H9 (cell line): ENCODE results near the gene DGLUCY. TPM values are rescaled to one million over a fixed set of nuclear protein-coding genes. Genes with fewer than 3 reads are reported as not detected.

ENCODE experiments used
- DNase-seq: peaks from one replicate; pipeline ENCODE4 v3.0.0-alpha.2; 2017
- H2AFZ ChIP-seq: one replicate; pipeline ENCODE4 v1.6.1; 2013; ENCODE audit warnings: mild to moderate bottlenecking, low read length, control low read depth, moderate library complexity
- H2AK5ac ChIP-seq: 2 replicates; pipeline ENCODE4 v1.6.1; 2013; ENCODE audit warnings: low read length, control low read depth, mixed read lengths; ENCODE audit not compliant: insufficient read length
- H2BK120ac ChIP-seq: one replicate; pipeline ENCODE4 v1.6.1; 2013; ENCODE audit warnings: low read depth, mild to moderate bottlenecking, low read length, control low read depth, inconsistent platforms; ENCODE audit not compliant: poor library complexity, severe bottlenecking
- H2BK12ac ChIP-seq: 2 replicates; pipeline ENCODE4 v1.6.1; 2013; ENCODE audit warnings: low read length, control low read depth, mixed read lengths, low read depth; ENCODE audit not compliant: insufficient read length
- H2BK15ac ChIP-seq: 2 replicates; pipeline ENCODE4 v1.6.1; 2013; ENCODE audit warnings: low read depth, low read length, control low read depth
- H2BK20ac ChIP-seq: one replicate; pipeline ENCODE4 v1.6.1; 2013; ENCODE audit warnings: low read depth, mild to moderate bottlenecking, low read length, control low read depth, inconsistent platforms; ENCODE audit not compliant: poor library complexity, severe bottlenecking
- H2BK5ac ChIP-seq: 2 replicates; pipeline ENCODE4 v1.6.1; 2013; ENCODE audit warnings: low read length, control low read depth, mixed read lengths; ENCODE audit not compliant: insufficient read length
- H3K14ac ChIP-seq: 2 replicates; pipeline ENCODE4 v1.6.1; 2013; ENCODE audit warnings: low read length, control low read depth; ENCODE audit not compliant: insufficient read depth
- H3K18ac ChIP-seq: 2 replicates; pipeline ENCODE4 v1.6.1; 2013; ENCODE audit warnings: low read depth, mild to moderate bottlenecking, mixed read lengths, low read length, control low read depth; ENCODE audit not compliant: insufficient read length
- H3K23ac ChIP-seq: 2 replicates; pipeline ENCODE4 v1.6.1; 2013; ENCODE audit warnings: low read length, control low read depth, mixed read lengths, low read depth; ENCODE audit not compliant: insufficient read length
- H3K23me2 ChIP-seq: 2 replicates; pipeline ENCODE4 v1.6.1; 2013; ENCODE audit warnings: low read depth, mild to moderate bottlenecking, mixed read lengths, low read length, control low read depth; ENCODE audit not compliant: insufficient read length, poor library complexity, severe bottlenecking
- H3K27ac ChIP-seq: 2 replicates; pipeline ENCODE4 v1.5.1; 2013; ENCODE audit warnings: low read length, control low read depth, mixed read lengths, low read depth; ENCODE audit not compliant: insufficient read length
- H3K27me3 ChIP-seq: 2 replicates; pipeline ENCODE4 v1.6.1; 2013; ENCODE audit warnings: low read length, control low read depth, inconsistent platforms; ENCODE audit not compliant: insufficient read depth
- H3K4ac ChIP-seq: 2 replicates; pipeline ENCODE4 v1.6.1; 2013; ENCODE audit warnings: low read depth, mild to moderate bottlenecking, control low read depth, inconsistent platforms, low read length, moderate library complexity
- H3K4me1 ChIP-seq: 2 replicates; pipeline ENCODE4 v1.6.1; 2013; ENCODE audit warnings: low read length, control low read depth, inconsistent platforms; ENCODE audit not compliant: insufficient read depth
- H3K4me2 ChIP-seq: 2 replicates; pipeline ENCODE4 v1.6.1; 2013; ENCODE audit warnings: low read length, control low read depth, mixed read lengths; ENCODE audit not compliant: insufficient read length, insufficient read depth
- H3K56ac ChIP-seq: 2 replicates; pipeline ENCODE4 v1.6.1; 2013; ENCODE audit warnings: low read depth, mild to moderate bottlenecking, mixed read lengths, low read length, control low read depth; ENCODE audit not compliant: insufficient read length
- H3K79me1 ChIP-seq: 2 replicates; pipeline ENCODE4 v1.6.1; 2013; ENCODE audit warnings: low read depth, mild to moderate bottlenecking, moderate library complexity, low read length, control low read depth, inconsistent platforms; ENCODE audit not compliant: insufficient read depth, poor library complexity, severe bottlenecking
- H3K79me2 ChIP-seq: 2 replicates; pipeline ENCODE4 v1.6.1; 2013; ENCODE audit warnings: low read length, control low read depth, inconsistent platforms; ENCODE audit not compliant: insufficient read depth
- H3K9ac ChIP-seq: 2 replicates; pipeline ENCODE4 v1.6.1; 2013; ENCODE audit warnings: low read length, control low read depth, mixed read lengths; ENCODE audit not compliant: insufficient read length; ENCODE audit errors: extremely low read depth
- H3K9me3 ChIP-seq: one replicate; pipeline ENCODE4 v1.6.1; 2013; ENCODE audit warnings: low read depth, low read length, inconsistent platforms; ENCODE audit not compliant: control insufficient read depth
- H3T11ph ChIP-seq: one replicate; pipeline ENCODE4 v1.6.1; 2013; ENCODE audit warnings: mild to moderate bottlenecking, low read length, control low read depth, inconsistent platforms
- H4K20me1 ChIP-seq: one replicate; pipeline ENCODE4 v1.6.1; 2013; ENCODE audit not compliant: control insufficient read depth, insufficient read length, insufficient read depth
- H4K5ac ChIP-seq: 2 replicates; pipeline ENCODE4 v1.6.1; 2013; ENCODE audit warnings: low read depth, mild to moderate bottlenecking, mixed read lengths, low read length, control low read depth; ENCODE audit not compliant: insufficient read length
- H4K8ac ChIP-seq: replicated peaks from 2 replicates; pipeline ENCODE4 v1.6.1; 2013; ENCODE audit warnings: low read length, control low read depth, mixed read lengths, low read depth; ENCODE audit not compliant: insufficient read length
- H4K91ac ChIP-seq: 2 replicates; pipeline ENCODE4 v1.6.1; 2013; ENCODE audit warnings: low read depth, mild to moderate bottlenecking, moderate library complexity, mixed read lengths, low read length, control low read depth; ENCODE audit not compliant: insufficient read length
- H3K27ac Mint-ChIP-seq, 3 experiments: 2 replicates in 2 of 3; 3 replicates in 1 of 3; pipeline ENCODE4 v1.8.0; 2020 to 2021; ENCODE audit warnings: mixed read lengths in 3 of 3, mild to moderate bottlenecking in 1 of 3, moderate library complexity in 1 of 3
- H3K27me3 Mint-ChIP-seq: 2 replicates; pipeline ENCODE4 v1.8.0; 2021; ENCODE audit warnings: low read depth, mild to moderate bottlenecking, moderate library complexity, mixed read lengths
- H3K36me3 Mint-ChIP-seq, 3 experiments: 2 replicates in 2 of 3; 3 replicates in 1 of 3; pipeline ENCODE4 v1.8.0; 2020 to 2021; ENCODE audit warnings: low read depth in 3 of 3, mixed read lengths in 3 of 3; ENCODE audit not compliant: insufficient read depth in 1 of 3
- H3K4me1 Mint-ChIP-seq, 2 experiments: 2 replicates each; pipeline ENCODE4 v1.8.0; 2020; ENCODE audit warnings: mixed read lengths in 2 of 2
- H3K4me3 Mint-ChIP-seq, 2 experiments: 2 replicates in 1 of 2; 3 replicates in 1 of 2; pipeline ENCODE4 v1.8.0; 2020 to 2021; ENCODE audit warnings: mild to moderate bottlenecking in 2 of 2, mixed read lengths in 2 of 2, moderate library complexity in 1 of 2
- H3K9me3 Mint-ChIP-seq, 2 experiments: 2 replicates in 1 of 2; 3 replicates in 1 of 2; pipeline ENCODE4 v1.8.0; 2020; ENCODE audit warnings: mild to moderate bottlenecking in 2 of 2, mixed read lengths in 2 of 2, moderate library complexity in 1 of 2
- CTCF ChIP-seq: fragments of 200-600 bp; sonication (generic); conservative IDR thresholded peaks from 3 replicates; pipeline ENCODE4 v1.8.0; 2021; ENCODE audit warnings: antibody characterized with exemption, mild to moderate bottlenecking
- WGBS: extraction: QIAGEN DNeasy Blood & Tissue Kit; methylation state at CpG from one replicate; pipeline ENCODE4 v1.1.7; 2013; ENCODE audit warnings: missing lambda C conversion rate, low lambda C conversion rate, mixed read lengths; ENCODE audit not compliant: insufficient read length; ENCODE audit errors: extremely low coverage; 5-methylcytosine and 5-hydroxymethylcytosine counted together
- total RNA-seq: library from RNA; stranded (reverse); gene quantifications from 2 replicates; pipeline ENCODE4 v1.2.1, GENCODE V29; 2021

Gene DGLUCY
- total RNA-seq, 1 experiment from 2014 or later: 29.6 TPM

GRCh38 chr14:91152499-91152898 lies 38.6 kb downstream of the DGLUCY start:
- Histone ChIP-seq H3K9ac (no peak overlapping the region), H3K56ac (no peak overlapping the region), H3K23me2 (no peaks in the 10 kb centered on the region), H4K5ac (no peak overlapping the region), H2AK5ac (no peak overlapping the region), H3K4me1 (no peaks in the 10 kb centered on the region), H3K9me3 (no peaks in the 10 kb centered on the region), H3K79me2 (no peaks in the 10 kb centered on the region), H4K20me1 (no peaks in the 10 kb centered on the region), H3K23ac (no peak overlapping the region), H2BK12ac (no peak overlapping the region), H3K18ac (no peak overlapping the region), H2BK15ac (no peak overlapping the region), H4K91ac (no peak overlapping the region), H2BK120ac (no peak overlapping the region), H3K27me3 (no peaks in the 10 kb centered on the region), H3K27ac (no peak overlapping the region), H3K4ac (no peak overlapping the region), H2BK5ac (no peak overlapping the region), H3T11ph (no peak overlapping the region), H4K8ac (no peak overlapping the region), H2AFZ (no peak overlapping the region), H2BK20ac (no peak overlapping the region), H3K14ac (no peak overlapping the region), H3K79me1 (no peaks in the 10 kb centered on the region), H3K4me2 (no peak overlapping the region)
- Mint-ChIP-seq H3K27me3 (no peaks in the 10 kb centered on the region), H3K4me1 (0 out of 4 replicates have a peak, but pooled peaks cover 0 to under 1% of the 10 kb centered on the region in 2 experiments), H3K4me3 (no peak overlapping the region), H3K27ac (no peak overlapping the region), H3K36me3 (peaks cover 0 to 13% (median 11%) of the 10 kb centered on the region in 3 experiments; a peak in 4 of 7 replicates), H3K9me3 (no peaks in the 10 kb centered on the region)
- no CpG with 5 or more reads among the region's 2 CpGs for WGBS
- no peak for DNase-seq
- TF ChIP-seq CTCF: no peak
